B cell (primary cell): ENCODE data around the gene C1orf198. TPM values are rescaled to one million over a fixed set of nuclear protein-coding genes. Genes with fewer than 3 reads are reported as not detected.

ENCODE experiments used
- ATAC-seq: fragments of 200-7000 bp; cut with Tn5 transposase; one replicate; pipeline ENCODE4 v1.10.0; 2021; ENCODE audit warnings: low read depth, mild to moderate bottlenecking, moderate number of reproducible peaks, moderate library complexity
- CTCF ChIA-PET: fragments of 350-600 bp; sonication (Branson Sonifier 250); formaldehyde crosslinking; loops from one replicate; lab custom pipeline; 2021; ENCODE audit warnings: antibody characterized with exemption, inconsistent platforms; lab: Charles Lee
- POLR2A ChIA-PET: fragments of 350-600 bp; sonication (Branson Sonifier 250); formaldehyde crosslinking; loops from one replicate; lab custom pipeline; 2021; ENCODE audit warnings: antibody characterized with exemption; lab: Charles Lee
- DNase-seq: peaks from one replicate; pipeline ENCODE4 v3.0.0; 2013
- H2AFZ ChIP-seq: 2 replicates; pipeline ENCODE4 v1.6.1; 2012; ENCODE audit warnings: mild to moderate bottlenecking, low read depth, low read length; ENCODE audit not compliant: insufficient read depth, poor library complexity, severe bottlenecking
- H3K27ac ChIP-seq, 2 donors: 1 replicate in 1 of 2; 2 replicates in 1 of 2; pipeline ENCODE4 v1.5.1; 2012 to 2013; ENCODE audit warnings: low read length in 2 of 2, mild to moderate bottlenecking in 2 of 2, moderate library complexity in 1 of 2
- H3K27me3 ChIP-seq, 4 experiments: fragments of 200-600 bp in 1 of 4; sonication (generic) in 1 of 4; replicated peaks in 1 of 4; 1 replicate in 2 of 4; 2 replicates in 2 of 4; pipeline versions ENCODE4 v1.6.1 to v1.7.0; 2013 to 2016; ENCODE audit warnings: low read length in 3 of 4, mild to moderate bottlenecking in 2 of 4, mixed read lengths in 1 of 4, moderate library complexity in 1 of 4; ENCODE audit not compliant: insufficient read depth in 4 of 4, control insufficient read depth in 3 of 4; ENCODE audit errors: control extremely low read depth in 1 of 4
- H3K36me3 ChIP-seq, 2 experiments: replicated peaks in 1 of 2; 1 replicate in 1 of 2; 2 replicates in 1 of 2; pipeline versions ENCODE4 v1.6.1 to v1.7.1; 2013; ENCODE audit warnings: low read length in 1 of 2; ENCODE audit not compliant: insufficient read depth in 2 of 2, control insufficient read depth in 1 of 2; ENCODE audit errors: control extremely low read depth in 1 of 2, extremely low read depth in 1 of 2
- H3K4me1 ChIP-seq, 2 donors: fragments of 200-600 bp in 1 of 2; sonication (generic) in 1 of 2; 1 replicate in 1 of 2; 2 replicates in 1 of 2; pipeline versions ENCODE4 v1.5.1 to v1.6.1; 2013 to 2017; ENCODE audit warnings: low read length in 2 of 2; ENCODE audit not compliant: control insufficient read depth in 2 of 2, insufficient read depth in 2 of 2
- H3K4me2 ChIP-seq: replicated peaks from 2 replicates; pipeline ENCODE3; 2012; ENCODE audit warnings: mild to moderate bottlenecking, low read depth, low read length; ENCODE audit not compliant: poor library complexity, severe bottlenecking
- H3K4me3 ChIP-seq, 5 experiments: fragments of 200-600 bp in 1 of 5; sonication (generic) in 1 of 5; 1 replicate in 3 of 5; 2 replicates in 2 of 5; pipeline versions ENCODE4 v1.5.1 to v1.7.0; 2011 to 2016; ENCODE audit warnings: low read length in 4 of 5, mild to moderate bottlenecking in 4 of 5, low read depth in 2 of 5, control low read depth in 1 of 5, moderate library complexity in 1 of 5; ENCODE audit not compliant: insufficient read depth in 1 of 5; ENCODE audit errors: control extremely low read depth in 1 of 5, extremely low read depth in 1 of 5
- H3K79me2 ChIP-seq: fragments of 200-600 bp; sonication (generic); one replicate; pipeline ENCODE4 v1.6.0; 2016; ENCODE audit warnings: low read length; ENCODE audit not compliant: control insufficient read depth, insufficient read depth
- H3K9ac ChIP-seq: fragments of 200-600 bp; sonication (generic); 2 replicates; pipeline ENCODE4 v1.6.1; 2017; ENCODE audit warnings: mild to moderate bottlenecking, low read length, moderate library complexity
- H3K9me3 ChIP-seq, 3 donors: one replicate each; pipeline versions ENCODE4 v1.6.1 to v1.7.1; 2013; ENCODE audit warnings: low read length in 2 of 3; ENCODE audit not compliant: control insufficient read depth in 2 of 3, insufficient read depth in 1 of 3; ENCODE audit errors: control extremely low read depth in 1 of 3
- H4K20me1 ChIP-seq: 2 replicates; pipeline ENCODE4 v1.6.0; 2012; ENCODE audit warnings: mild to moderate bottlenecking, low read length; ENCODE audit not compliant: insufficient read depth, control insufficient read depth, poor library complexity, severe bottlenecking
- H3K27ac Mint-ChIP-seq: one replicate; pipeline ENCODE4 v1.8.0; 2021; ENCODE audit warnings: mixed read lengths
- H3K27me3 Mint-ChIP-seq: one replicate; pipeline ENCODE4 v1.8.0; 2021; ENCODE audit warnings: mixed read lengths
- H3K4me1 Mint-ChIP-seq: one replicate; pipeline ENCODE4 v1.8.0; 2021; ENCODE audit warnings: mixed read lengths
- H3K4me3 Mint-ChIP-seq: one replicate; pipeline ENCODE4 v1.8.0; 2021; ENCODE audit warnings: mixed read lengths
- H3K9me3 Mint-ChIP-seq: one replicate; pipeline ENCODE4 v1.8.0; 2022; ENCODE audit warnings: mixed read lengths; ENCODE audit not compliant: insufficient read depth
- CTCF ChIP-seq: fragments of 200-600 bp; IDR thresholded peaks from one replicate; pipeline ENCODE4 v1.8.0; 2022; ENCODE audit warnings: antibody characterized with exemption, mild to moderate bottlenecking
- EZH2 ChIP-seq: IDR thresholded peaks from 2 replicates; pipeline ENCODE4 v1.6.1; 2012; ENCODE audit warnings: borderline replicate concordance, low read depth, mild to moderate bottlenecking, moderate library complexity, low read length; ENCODE audit not compliant: insufficient read depth, poor library complexity, severe bottlenecking
- WGBS: methylation state at CpG from one replicate; pipeline ENCODE4 v1.1.5; 2013; ENCODE audit warnings: missing lambda C conversion rate; ENCODE audit not compliant: insufficient coverage; 5-methylcytosine and 5-hydroxymethylcytosine counted together
- intact Hi-C: fragments of 100-400 bp; cut with micrococcal nuclease; formaldehyde crosslinking; loops from one replicate; pipeline ENCODE4 v1.10.0; 2022
- polyA plus RNA-seq: library from polyadenylated mRNA; depleted of rRNA; stranded (reverse); fragments of >200 nt; gene quantifications from 2 replicates; pipeline ENCODE4 v1.2.3, GENCODE V29; 2012
- total RNA-seq, 2 donors: library from RNA; stranded (reverse); fragments of 120-200 nt in 1 of 2; gene quantifications; 1 replicate in 1 of 2; 2 replicates in 1 of 2; pipeline versions ENCODE4 v1.2.3 to v1.2.4, GENCODE V29; 2013 to 2022

The C1orf198 gene
- total and polyA plus RNA-seq, 2 donors (not counting 1 experiment from before 2014, with no cell fraction given), result 1.0 to 6.6 TPM

DNA sequence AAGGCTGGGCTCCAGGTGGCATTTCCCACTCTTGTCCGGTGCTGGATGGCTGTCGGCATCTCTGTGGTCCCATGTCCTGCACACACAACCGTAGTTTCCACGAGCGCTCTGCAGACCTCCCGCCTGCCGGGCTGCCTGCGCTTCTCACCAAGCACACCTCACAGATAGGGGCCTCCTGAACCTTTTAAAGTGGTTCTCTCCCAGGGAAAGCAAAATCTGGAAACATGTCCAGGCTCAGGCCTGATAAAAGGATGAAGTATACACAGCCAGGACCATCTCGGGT, 74.9 kb downstream of the C1orf198 start:
- H3K27ac Mint-ChIP-seq, result no peak overlapping the region
- DNase-seq, result no peak
- H3K27ac ChIP-seq, result no peak overlapping the region
- ChIA-PET CTCF (no interaction called here), POLR2A (no interaction called here)
- intact Hi-C loops, result no loop called here
- H3K27me3 ChIP-seq, result peaks cover 0 to 11% (median 0%) of the 10 kb centered on the region in 4 experiments
- H3K9ac ChIP-seq, result no peak overlapping the region
- no peaks in the 10 kb centered on the region for H3K36me3 ChIP-seq
- H3K27me3 Mint-ChIP-seq, result peaks cover 27% of the 10 kb centered on the region
- ATAC-seq, result no peak
- H3K4me2 ChIP-seq, result no peak overlapping the region
- WGBS, result 93% methylated on average over 6 of the region's 9 CpGs
- no peaks in the 10 kb centered on the region for H3K4me1 ChIP-seq
- no peaks in the 10 kb centered on the region for H3K79me2 ChIP-seq
- no peak overlapping the region for H3K4me3 Mint-ChIP-seq
- H3K9me3 Mint-ChIP-seq, result no peaks in the 10 kb centered on the region
- no peaks in the 10 kb centered on the region for H4K20me1 ChIP-seq
- no peak overlapping the region for H3K4me3 ChIP-seq
- H3K4me1 Mint-ChIP-seq, result no peaks in the 10 kb centered on the region
- no peaks in the 10 kb centered on the region for H3K9me3 ChIP-seq
- H2AFZ ChIP-seq, result no peak overlapping the region
- no peak for TF ChIP-seq EZH2
- TF ChIP-seq CTCF, result no peak

GRCh38 chr1:230792691-230793462, 75.4 kb downstream of the C1orf198 start:
- H2AFZ ChIP-seq, result no peak overlapping the region
- no peak for TF ChIP-seq EZH2
- CTCF ChIA-PET, result no interaction called here
- Mint-ChIP-seq H3K4me1 (no peaks in the 10 kb centered on the region), H3K4me3 (no peak overlapping the region), H3K9me3 (no peaks in the 10 kb centered on the region), H3K27me3 (peaks cover 29% of the 10 kb centered on the region), H3K27ac (no peak overlapping the region)
- no peak overlapping the region for H3K4me3 ChIP-seq
- H3K27ac ChIP-seq, result no peak overlapping the region
- H3K36me3 ChIP-seq, result no peaks in the 10 kb centered on the region
- DNase-seq (no peak), ATAC-seq (no peak)
- no peaks in the 10 kb centered on the region for H4K20me1 ChIP-seq
- 93% methylated on average over 10 of the region's 13 CpGs for WGBS
- no peak overlapping the region for H3K9ac ChIP-seq
- intact Hi-C loops, result no loop called here
- H3K79me2 ChIP-seq, result no peaks in the 10 kb centered on the region
- POLR2A ChIA-PET, result no interaction called here
- H3K27me3 ChIP-seq, result peaks cover 0 to 10% (median 0%) of the 10 kb centered on the region in 4 experiments
- no peak overlapping the region for H3K4me2 ChIP-seq
- no peaks in the 10 kb centered on the region for H3K9me3 ChIP-seq
- H3K4me1 ChIP-seq, result no peaks in the 10 kb centered on the region
